OCI-M1 (cell line): ENCODE results near the gene CGB2.
"Not testable (repeated sequence)": the region's sequence is repeated elsewhere in the genome, so short reads cannot be mapped to it uniquely, and the experiment has no call there.

Source experiments
- DNase-seq: peaks from one replicate; lab custom pipeline; 2025; lab: John Stamatoyannopoulos, UW

The CGB2 gene

DNA sequence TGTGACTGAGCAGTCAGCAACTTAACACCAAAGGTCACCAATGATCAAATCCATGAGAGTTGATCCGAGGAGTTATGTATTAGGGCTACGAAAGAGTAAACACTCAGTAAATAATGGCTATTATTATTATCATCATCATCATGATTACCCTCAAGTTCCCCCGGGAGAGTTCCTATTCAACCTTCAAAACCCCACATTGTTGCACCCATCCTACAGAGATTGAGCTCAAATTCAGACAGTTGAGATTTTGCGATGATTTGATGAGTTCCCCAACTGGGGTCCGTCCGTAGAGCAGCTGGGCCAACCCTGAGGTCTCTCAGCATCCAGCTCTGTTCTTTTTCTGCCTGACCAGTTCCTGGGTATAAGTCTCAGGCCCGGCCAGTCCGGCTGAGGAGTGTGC, 6.4 kb downstream of the CGB2 start:
- not testable (repeated sequence) for DNase-seq

DNA sequence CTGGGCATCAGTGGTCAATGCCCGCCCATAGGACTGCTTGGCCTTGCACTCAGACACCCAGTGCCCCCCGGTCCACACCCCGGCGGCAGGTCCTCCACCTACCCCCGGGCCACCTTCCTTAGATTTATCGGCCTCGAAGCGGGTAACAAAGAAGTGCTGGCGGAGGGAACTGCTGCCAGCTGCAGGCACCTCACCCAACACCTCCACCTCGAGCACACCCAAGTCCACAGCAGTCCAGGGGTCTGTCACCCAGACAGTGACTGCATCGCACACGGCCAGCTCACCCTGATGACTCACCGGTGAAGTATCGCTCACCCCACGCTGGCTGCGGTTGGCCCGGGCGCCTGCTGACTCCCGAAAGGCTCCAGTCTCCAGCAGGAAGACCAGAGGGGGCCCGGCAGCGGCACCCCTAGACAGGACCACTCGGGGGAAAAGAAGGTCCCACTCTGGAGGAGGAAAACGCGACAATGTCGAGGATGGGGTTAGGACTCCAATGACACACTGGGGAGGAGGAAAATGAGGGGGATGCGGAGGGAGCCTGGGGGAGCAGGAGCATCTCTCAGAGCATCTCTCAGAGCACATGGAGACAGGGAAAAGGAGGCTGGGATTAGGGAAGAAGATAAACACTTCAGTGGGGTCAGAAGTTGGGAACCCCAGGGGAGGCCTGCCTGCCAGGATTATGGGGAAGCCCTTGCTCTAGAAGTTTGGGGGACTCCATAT, 7.0 kb downstream of the CGB2 start:
- not testable (repeated sequence) for DNase-seq

DNA sequence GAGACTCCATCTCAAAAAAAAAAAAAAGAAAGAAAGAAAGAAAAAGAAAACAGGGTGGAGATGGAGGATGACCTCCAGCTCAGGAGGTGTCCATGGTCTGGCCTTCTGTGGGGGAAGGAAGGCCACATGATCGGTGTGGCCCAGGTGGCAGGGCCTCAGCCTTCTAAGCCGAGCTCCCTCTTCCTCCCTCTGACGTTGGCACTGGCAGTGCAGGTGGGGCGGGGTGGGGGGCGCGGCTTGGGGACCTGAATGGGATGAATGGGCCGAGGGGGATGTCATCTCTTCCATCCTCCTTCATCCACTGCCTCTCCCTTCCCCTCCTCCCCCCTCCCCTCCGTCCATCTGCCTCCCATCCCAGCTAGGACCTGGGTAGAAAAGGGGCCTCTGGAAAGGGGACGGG, 8.0 kb downstream of the CGB2 start:
- not testable (repeated sequence) for DNase-seq

DNA sequence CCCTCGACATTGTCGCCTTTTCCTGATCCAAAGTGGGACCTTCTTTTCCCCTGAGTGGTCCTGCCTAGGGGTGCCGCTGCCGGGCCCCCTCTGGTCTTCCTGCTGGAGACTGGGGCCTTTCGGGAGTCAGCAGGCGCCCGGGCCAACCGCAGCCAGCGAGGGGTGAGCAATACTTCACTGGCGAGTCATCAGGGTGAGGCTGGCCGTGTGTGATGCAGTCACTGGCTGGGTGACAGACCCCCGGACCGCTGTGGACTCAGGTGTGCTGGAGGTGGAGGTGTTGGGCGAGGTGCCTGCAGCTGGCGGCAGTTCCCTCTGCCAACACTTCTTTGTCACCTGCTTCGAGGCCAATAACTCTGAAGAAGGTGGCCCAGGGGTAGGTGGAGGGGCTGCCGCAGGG, 10.5 kb downstream of the CGB2 start:
- DNase-seq, result no peak

DNA sequence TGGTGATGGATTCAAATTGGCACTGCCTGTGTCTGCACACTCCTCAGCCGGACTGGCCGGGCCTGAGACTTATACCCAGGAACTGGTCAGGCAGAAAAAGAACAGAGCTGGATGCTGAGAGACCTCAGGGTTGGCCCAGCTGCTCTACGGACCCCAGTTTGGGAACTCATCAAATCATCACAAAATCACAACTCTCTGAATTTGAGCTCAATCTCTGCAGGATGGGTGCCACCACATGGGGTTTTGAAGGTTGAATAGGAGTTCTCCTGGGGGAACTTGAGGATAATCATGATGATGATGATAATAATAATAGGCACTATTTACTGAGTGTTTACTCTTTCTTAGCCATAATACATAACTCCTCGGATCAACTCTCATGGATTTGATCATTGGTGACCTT, 11.0 kb downstream of the CGB2 start:
- DNase-seq, result not testable (repeated sequence)

DNA sequence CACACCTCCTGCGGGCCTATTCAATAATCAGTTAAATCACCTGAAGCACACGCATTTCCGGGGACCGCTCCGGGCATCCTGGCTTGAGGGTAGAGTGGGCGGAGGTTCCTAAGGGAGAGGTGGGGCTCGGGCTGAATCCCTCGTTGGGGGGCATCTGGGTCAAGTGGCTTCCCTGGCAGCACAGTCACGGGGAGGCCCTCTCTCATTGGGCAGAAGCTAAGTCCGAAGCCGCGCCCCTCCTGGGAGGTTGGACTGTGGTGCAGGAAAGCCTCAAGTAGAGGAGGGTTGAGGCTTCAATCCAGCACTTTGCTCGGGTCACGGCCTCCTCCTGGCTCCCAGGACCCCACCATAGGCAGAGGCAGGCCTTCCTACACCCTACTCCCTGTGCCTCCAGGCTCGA, 11.9 kb downstream of the CGB2 start, which contains the start of gene CGB5:
Gene CGB5 (plus strand): TSS at position 301 of the 400 bp plus-strand sequence. CDS start 362 bp downstream, outside the sequence.
- not testable (repeated sequence) for DNase-seq

DNA sequence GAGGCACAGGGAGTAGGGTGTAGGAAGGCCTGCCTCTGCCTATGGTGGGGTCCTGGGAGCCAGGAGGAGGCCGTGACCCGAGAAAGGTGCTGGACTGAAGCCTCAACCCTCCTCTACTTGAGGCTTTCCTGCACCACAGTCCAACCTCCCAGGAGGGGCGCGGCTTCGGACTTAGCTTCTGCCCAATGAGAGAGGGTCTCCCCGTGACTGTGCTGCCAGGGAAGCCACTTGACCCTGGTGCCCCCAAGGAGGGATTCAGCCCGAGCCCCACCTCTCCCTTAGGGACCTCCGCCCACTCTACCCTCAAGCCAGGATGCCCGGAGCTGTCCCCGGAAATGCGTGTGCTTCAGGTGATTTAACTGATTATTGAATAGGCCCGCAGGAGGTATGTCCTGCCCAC, 17.3 kb downstream of the CGB2 start, which contains the start of gene CGB8:
Gene CGB8 (minus strand): TSS at position 101 of the 400 bp plus-strand sequence. CDS start 372 bp downstream, outside the sequence.
- not testable (repeated sequence) for DNase-seq

DNA sequence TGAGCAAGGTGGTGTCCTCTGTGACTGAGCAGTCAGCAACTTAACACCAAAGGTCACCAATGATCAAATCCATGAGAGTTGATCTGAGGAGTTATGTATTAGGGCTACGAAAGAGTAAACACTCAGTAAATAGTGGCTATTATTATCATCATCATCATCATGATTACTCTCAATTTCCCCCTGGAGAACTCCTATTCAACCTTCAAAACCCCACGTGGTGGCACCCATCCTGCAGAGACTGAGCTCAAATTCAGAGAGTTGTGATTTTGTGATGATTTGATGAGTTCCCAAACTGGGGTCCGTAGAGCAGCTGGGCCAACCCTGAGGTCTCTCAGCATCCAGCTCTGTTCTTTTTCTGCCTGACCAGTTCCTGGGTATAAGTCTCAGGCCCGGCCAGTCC, 18.1 kb downstream of the CGB2 start:
- not testable (repeated sequence) for DNase-seq

DNA sequence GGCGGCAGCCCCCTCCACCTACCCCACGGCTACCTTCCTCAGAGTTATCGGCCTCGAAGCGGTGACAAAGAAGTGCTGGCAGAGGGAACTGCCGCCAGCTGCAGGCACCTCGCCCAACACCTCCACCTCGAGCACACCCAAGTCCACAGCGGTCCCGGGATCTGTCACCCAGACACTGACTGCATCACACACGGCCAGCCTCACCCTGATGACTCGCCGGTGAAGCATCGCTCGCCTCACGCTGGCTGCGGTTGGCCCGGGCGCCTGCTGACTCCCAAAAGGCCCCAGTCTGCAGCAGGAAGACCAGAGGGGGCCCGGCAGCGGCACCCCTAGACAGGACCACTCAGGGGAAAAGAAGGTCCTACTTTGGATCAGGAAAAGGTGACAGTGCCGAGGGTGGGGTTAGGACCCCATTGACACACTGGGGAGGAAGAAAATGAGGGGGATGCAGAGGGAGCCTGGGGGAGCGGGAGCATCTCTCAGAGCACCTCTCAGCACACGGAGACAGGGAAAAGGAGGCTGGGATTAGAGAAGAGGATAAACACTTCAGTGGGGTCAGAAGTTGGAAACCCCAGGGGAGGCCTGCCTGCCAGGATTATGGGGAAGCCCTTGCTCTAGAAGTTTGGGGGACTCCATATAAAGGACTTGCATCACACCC, 18.8 kb downstream of the CGB2 start:
- DNase-seq, result not testable (repeated sequence)

DNA sequence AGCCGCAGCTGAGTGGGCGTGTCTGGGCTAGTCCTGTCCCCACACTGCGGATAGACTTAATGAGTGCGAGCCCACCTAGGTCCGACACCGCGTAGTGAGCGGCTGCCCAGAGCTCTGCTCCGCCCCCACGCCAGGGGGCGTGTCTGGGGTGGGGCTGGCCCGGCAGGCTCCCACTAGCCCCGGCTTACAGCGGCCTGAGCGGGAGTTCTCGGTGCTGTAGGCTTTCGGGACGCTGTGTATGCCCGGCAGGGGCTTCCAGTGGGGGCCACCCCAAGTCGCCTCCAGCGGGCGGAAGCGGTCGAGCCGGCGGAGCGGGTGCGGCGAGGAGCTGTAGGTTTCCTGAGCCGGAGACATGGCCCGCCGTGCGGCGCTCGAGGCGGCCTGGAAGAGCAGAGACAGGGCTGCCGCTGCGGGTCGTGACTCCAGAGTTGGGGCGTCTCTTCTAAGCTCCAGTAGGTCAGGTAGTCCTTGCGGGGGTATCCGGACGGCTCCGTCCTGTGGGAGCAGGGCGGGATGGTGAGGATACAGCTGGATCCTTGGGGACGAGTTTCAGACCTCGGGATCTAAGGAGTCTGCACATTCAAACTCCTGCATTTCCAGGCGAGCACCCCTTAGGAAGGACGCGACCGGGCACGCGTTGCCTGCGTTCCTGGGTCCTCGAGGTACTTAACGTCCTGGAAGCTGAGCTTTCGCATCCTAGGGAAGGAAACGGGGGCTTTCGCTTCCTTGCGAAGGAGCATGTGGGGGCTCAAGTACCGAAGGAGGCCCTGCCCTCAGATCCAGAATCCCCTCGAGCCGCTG, 24.6 kb downstream of the CGB2 start:
- peak; percentile 70 for DNase-seq

DNA sequence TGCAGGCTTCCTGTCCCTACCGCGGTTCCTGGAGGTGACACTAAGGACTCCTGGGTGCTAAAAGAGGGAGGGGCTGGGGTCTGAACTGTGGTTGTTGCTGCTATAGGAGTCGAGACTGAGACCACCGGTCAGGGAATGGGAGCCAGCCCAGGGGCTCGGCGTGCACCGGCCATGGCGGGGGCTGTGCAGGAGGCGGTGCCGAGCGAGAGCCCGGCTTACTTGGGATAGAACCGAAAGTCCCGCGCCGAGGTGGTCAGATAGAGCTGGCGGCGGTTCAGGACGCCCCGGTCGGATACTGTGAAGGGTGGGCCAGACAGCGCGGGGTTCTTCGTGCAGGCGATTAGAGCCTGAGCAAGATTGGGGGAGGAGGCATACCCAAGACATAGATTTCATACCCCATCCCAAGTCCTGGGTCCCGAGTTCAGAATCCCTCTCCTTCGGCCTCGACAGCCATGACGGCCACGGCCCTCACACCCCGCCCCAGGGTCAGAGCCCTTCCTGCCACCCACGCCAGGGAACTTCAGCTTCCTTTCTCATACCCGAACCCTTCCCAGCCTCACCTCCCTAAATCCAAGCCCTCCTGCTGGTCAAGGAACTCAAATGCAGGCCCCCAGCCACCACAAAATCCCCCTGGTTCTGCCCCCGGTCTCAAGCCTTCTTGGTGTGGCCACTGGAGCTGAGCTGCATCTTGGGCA, 25.4 kb downstream of the CGB2 start:
- not testable (repeated sequence) for DNase-seq

DNA sequence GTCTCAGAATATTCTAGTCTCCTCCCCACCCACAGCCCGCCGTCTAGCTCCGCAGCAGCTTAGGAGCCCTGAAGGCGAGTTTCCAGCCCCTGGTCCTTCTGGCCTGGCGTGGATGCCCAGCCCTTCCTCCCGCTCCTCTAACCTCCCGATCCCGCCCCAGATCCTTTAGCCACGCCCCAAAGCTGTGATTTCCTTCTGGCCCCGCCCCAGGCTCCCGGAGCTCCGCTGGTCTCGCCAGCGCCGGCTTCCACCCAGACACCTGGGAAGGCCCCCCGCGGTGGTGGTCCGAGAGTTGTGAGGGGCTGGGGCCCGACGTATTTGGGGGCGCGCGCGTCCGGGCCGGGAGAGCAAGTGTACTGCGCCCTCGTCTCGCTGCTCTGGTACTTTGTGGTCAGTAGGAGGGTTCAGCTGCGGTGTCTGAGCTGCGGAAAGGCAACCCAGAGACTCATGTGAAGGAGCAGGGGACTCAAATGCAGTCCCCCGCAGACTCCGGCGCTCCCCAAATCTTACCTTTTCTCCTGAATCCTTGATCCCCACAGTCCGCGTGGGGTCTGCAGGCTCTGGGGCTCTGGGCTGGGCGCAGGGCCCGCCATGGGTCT, 26.0 kb downstream of the CGB2 start, which contains the start of gene CGB7:
Gene CGB7 (minus strand): TSS at position 114 of the 599 bp plus-strand sequence. CDS start 2,374 bp downstream, outside the sequence.
- no peak for DNase-seq

DNA sequence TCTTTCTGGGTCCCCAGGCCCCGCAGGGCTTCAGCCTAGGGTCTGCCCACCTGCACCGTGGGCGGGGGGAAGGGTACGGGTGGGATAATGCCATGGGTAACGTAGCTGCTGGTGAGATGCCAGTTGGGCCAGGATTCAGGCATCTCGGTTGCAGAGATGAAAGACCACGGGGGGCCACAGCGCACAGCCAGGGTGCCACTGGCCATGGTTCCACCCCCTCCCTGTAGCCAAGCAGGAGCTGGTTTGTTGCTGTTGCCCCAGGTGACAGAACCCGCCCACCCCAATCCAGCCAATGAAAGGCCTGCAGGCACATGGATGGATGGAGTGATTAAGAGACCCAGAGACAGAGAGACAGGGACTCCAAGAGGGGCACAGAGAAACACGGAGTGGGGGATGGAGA, 26.9 kb downstream of the CGB2 start:
- DNase-seq, result no peak

DNA sequence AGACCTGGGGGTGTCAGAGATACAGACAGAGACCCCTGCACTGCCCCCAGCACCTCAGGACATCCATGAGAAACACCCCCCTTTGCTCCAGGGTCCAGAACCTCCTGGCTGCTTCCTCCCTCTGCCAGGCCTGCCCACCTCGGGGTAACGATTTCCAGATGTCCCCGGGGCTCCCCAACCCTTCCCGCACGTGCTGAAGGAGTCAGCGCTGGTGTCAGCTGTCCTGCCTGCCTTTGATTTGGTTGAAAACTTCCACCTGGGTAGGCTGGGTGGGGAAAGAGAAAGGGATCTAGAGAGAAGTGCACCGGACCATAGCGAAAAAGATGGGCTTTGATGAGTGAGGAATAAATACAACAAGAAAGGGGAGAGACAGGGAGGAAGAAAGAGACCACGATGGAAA, 27.4 kb downstream of the CGB2 start:
- no peak for DNase-seq

DNA sequence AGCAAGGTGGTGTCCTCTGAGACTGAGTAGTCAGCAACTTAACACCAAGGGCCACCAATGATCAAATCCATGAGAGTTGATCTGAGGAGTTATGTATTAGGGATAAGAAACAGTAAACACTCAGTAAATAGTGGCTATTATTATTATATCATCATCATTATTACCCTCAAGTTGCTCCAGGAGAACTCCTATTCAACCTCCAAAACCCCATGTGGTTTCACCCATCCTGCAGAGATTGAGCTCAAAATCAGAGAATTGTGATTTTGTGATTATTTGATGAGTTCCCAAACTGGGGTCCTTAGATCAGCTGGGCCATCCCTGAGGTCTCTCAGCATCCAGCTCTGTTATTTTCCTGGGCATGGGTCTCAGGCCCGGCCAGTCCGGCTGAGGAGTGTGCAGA, 29.3 kb downstream of the CGB2 start:
- DNase-seq, result no peak

DNA sequence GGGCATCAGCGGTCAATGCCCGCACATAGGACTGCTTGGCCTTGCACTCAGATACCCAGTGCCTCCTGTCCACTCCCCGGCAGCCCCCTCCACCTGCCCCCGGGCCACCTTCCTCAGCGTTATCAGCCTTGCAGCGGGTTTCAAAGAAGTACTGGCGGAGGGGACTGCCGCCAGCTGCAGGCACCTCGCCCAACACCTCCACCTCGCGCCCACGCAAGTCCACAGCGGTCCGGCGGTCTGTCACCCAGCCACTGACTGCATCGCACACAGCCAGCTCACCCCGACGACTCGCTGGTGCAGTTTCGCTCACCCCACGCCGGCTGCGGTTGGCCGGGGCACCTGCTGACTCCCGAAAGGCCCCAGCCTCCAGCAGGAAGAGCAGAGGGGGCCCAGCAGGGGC, 29.8 kb downstream of the CGB2 start:
- DNase-seq, result no peak

DNA sequence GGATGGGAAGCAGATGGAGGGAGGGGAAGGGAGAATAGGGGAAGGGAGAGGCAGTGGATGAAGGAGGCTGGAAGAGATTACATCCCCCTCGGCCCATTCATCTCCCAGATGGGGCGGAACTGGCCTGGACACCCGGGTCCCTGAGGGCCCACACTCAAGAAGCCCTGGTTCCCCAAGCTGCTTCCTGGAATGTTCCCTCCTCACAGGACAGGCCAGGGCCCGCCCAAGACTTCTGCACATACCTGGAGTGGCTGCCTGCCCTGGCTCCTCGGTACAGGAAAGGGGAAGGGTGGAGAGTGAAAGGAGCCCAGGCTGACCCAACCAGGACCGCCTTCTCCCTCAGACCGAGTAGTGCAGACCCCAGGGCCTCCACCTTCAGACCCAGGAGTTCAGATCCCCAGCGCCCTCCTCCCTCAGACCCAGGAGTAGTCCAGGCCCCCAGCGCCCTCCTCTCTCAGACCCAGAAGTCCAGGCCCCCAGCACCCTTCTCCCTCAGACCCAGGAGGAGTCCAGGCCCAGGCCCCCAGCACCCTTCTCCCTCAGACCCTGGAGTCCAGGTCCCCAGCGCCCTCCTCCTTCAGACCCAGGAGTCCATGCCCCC, 32.4 kb downstream of the CGB2 start:
- no peak for DNase-seq

DNA sequence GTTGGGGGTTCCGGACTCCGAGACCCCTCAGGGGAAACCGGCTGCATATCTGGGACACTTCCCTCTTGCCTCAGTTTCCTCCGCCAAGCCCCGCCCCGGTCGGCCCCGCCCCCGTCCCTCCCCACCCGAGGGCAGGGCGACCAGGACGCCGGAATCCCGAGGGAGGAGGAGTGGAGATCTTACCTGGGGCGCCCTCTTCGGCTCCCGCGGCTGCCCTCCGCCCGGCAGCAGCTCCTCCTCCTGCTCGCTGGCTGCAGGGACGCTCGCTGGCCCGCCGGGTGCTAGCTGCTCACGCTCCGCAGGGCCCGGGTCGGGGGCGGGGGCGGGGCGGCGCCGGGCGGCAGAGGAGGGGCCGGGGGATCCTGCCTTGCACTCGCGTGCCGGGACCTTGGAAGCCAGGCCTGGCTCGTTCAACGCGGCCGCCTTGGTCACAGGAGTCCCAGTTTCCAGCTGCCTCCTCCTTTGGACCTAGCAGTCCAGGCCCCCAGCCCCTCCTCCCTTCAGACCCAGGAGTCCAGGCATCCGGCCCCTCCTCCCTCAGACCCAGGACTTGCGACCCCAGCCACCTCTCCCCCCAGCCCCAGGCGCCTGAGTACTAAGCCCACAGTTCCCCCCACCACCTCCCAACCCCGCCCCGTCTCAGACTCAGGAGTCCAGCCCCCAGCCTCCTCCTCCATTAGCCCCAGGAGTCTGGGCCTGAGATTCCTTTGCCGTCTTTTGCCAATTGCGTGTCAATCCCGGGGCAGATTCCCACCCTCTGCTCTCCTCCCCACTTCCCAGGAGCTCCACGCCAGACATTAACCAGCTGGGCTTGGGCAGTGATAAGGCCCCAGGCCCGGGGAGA, 33.3 kb downstream of the CGB2 start, which contains the start of gene NTF4:
Gene NTF4 (minus strand): TSS at position 51 of the 844 bp plus-strand sequence. CDS start 2,821 bp downstream, outside the sequence.
- DNase-seq, result no peak

DNA sequence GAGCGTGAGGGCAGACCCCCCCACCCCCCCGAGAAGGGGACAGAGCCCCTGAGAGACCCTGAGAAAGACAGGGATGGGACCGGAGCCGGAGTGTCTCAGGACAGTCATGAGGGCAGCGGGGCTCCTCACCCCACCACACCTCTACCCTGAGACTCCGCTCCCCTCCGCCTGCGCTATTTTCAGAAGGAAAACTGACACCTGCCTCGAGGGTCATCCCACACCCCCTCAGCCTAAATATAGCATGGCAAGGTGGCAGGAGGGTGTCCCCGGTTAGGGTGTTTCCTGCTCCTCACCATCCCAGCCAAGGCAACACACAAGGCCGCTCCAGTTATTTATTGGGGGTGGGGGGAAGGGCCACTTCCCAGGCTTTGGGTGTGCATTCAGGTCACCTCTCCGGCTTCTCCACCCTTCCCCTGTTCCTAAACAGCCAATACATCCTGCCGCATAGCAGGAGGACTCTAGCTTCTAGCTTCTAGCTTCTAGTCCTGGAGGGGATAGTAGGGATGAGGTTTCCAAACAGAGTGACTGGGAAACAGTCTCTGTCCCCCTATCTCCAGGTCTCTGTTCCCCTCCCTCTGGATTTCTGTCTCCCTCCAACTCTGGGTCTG, 34.3 kb downstream of the CGB2 start:
- no peak for DNase-seq
